Hepatocyte (in vitro differentiated cells): Measurements from ENCODE around the gene GOLT1B. TPM values are rescaled to one million over a fixed set of nuclear protein-coding genes. Genes with fewer than 3 reads are reported as not detected.
"Not testable (repeated sequence)": the region's sequence is repeated elsewhere in the genome, so short reads cannot be mapped to it uniquely, and the experiment has no call there.

Experiments used
- DNase-seq: peaks from one replicate; pipeline ENCODE4 v3.0.0-alpha.2; 2016; ENCODE audit warnings: low spot score
- H2AFZ ChIP-seq: fragments of 200-600 bp; sonication (generic); 2 replicates; pipeline ENCODE4 v1.6.0; 2016; ENCODE audit warnings: antibody characterized with exemption, mild to moderate bottlenecking
- H3K27ac ChIP-seq: fragments of 200-600 bp; sonication (generic); 2 replicates; pipeline ENCODE4 v1.5.1; 2016; ENCODE audit warnings: mild to moderate bottlenecking
- H3K27me3 ChIP-seq: fragments of 200-600 bp; sonication (generic); 2 replicates; pipeline ENCODE4 v1.6.1; 2016
- H3K36me3 ChIP-seq: fragments of 200-600 bp; sonication (generic); replicated peaks from 2 replicates; pipeline ENCODE4 v1.5.1; 2016; ENCODE audit warnings: low read depth; ENCODE audit not compliant: insufficient read depth
- H3K4me1 ChIP-seq: fragments of 200-600 bp; sonication (generic); 2 replicates; pipeline ENCODE4 v1.5.1; 2016; ENCODE audit warnings: mild to moderate bottlenecking, moderate library complexity; ENCODE audit not compliant: insufficient read depth
- H3K4me2 ChIP-seq: fragments of 200-600 bp; sonication (generic); 2 replicates; pipeline ENCODE4 v1.6.0; 2016
- H3K4me3 ChIP-seq: fragments of 200-600 bp; sonication (generic); 2 replicates; pipeline ENCODE4 v1.5.1; 2016; ENCODE audit warnings: mild to moderate bottlenecking
- H3K79me2 ChIP-seq: fragments of 200-600 bp; sonication (generic); 2 replicates; pipeline ENCODE4 v1.6.0; 2017; ENCODE audit warnings: mild to moderate bottlenecking
- H3K9me2 ChIP-seq: fragments of 200-600 bp; sonication (generic); replicated peaks from 2 replicates; pipeline ENCODE4 v1.6.0; 2017; ENCODE audit warnings: mild to moderate bottlenecking; ENCODE audit not compliant: insufficient read depth
- H3K9me3 ChIP-seq: fragments of 200-600 bp; sonication (generic); 2 replicates; pipeline ENCODE4 v1.5.1; 2016; ENCODE audit warnings: low read depth, mild to moderate bottlenecking
- H4K20me1 ChIP-seq: fragments of 200-600 bp; sonication (generic); 2 replicates; pipeline ENCODE4 v1.6.0; 2016; ENCODE audit warnings: mild to moderate bottlenecking; ENCODE audit not compliant: insufficient read depth, poor library complexity, severe bottlenecking
- CTCF ChIP-seq: fragments of 200-600 bp; sonication (generic); IDR thresholded peaks from 2 replicates; pipeline ENCODE4 v1.5.1; 2016; ENCODE audit warnings: antibody characterized with exemption, mild to moderate bottlenecking; ENCODE audit not compliant: poor library complexity
- EZH2 ChIP-seq: fragments of 200-600 bp; sonication (generic); IDR thresholded peaks from 2 replicates; pipeline ENCODE4 v1.6.1; 2016; ENCODE audit warnings: antibody characterized with exemption, mild to moderate bottlenecking, borderline replicate concordance
- EZH2phosphoT487 ChIP-seq: fragments of 200-600 bp; sonication (generic); IDR thresholded peaks from one replicate; pipeline ENCODE4 v1.6.1; 2018; ENCODE audit warnings: antibody characterized with exemption, mild to moderate bottlenecking, low read depth, moderate library complexity; ENCODE audit not compliant: unreplicated experiment, severe bottlenecking
- WGBS: methylation state at CpG from one replicate; pipeline ENCODE4 v1.1.6; 2016; ENCODE audit warnings: low lambda C conversion rate; ENCODE audit errors: missing lambda C conversion rate; 5-methylcytosine and 5-hydroxymethylcytosine counted together
- polyA plus RNA-seq: library from polyadenylated mRNA; unstranded; fragments of >200 nt; fragmentation: Nextera tagmentation; extraction: Ambion mirVana; gene quantifications from 2 replicates; pipeline ENCODE4 v1.2.1, GENCODE V29; 2016
- total RNA-seq: library from RNA; depleted of rRNA; stranded (reverse); fragments of >200 nt; gene quantifications from 2 replicates; pipeline ENCODE4 v1.2.3, GENCODE V29; 2014

GOLT1B gene
- total and polyA plus RNA-seq, 2 experiments from 2014 or later = 41.2 to 60.8 TPM

GRCh38 chr12:21459474-21459873 lies 42.1 kb upstream of the GOLT1B start:
- H3K9me2 ChIP-seq = no peaks in the 10 kb centered on the region
- H4K20me1 ChIP-seq = no peaks in the 10 kb centered on the region
- H3K27ac ChIP-seq = no peak overlapping the region
- H3K36me3 ChIP-seq = no peaks in the 10 kb centered on the region
- 90% methylated on average over 2 of the region's 2 CpGs for WGBS
- H2AFZ ChIP-seq = no peak overlapping the region
- no peak overlapping the region for H3K4me3 ChIP-seq
- DNase-seq = no peak
- H3K27me3 ChIP-seq = no peaks in the 10 kb centered on the region
- no peaks in the 10 kb centered on the region for H3K9me3 ChIP-seq
- TF ChIP-seq EZH2phosphoT487 (no peak), CTCF (no peak), EZH2 (no peak)
- no peaks in the 10 kb centered on the region for H3K4me1 ChIP-seq
- no peaks in the 10 kb centered on the region for H3K79me2 ChIP-seq
- H3K4me2 ChIP-seq = no peak overlapping the region

- H3K36me3 ChIP-seq, H3K4me1 ChIP-seq, H3K79me2 ChIP-seq, H3K9me3 ChIP-seq, H3K4me2 ChIP-seq, H3K4me3 ChIP-seq, DNase-seq, H3K27ac ChIP-seq, H2AFZ ChIP-seq, H3K27me3 ChIP-seq, H4K20me1 ChIP-seq, H3K9me2 ChIP-seq: not testable (repeated sequence)
- WGBS = 93% methylated on average over 2 of the region's 2 CpGs
Observed at GRCh38 chr12:21467334-21467733, 34.3 kb upstream of the GOLT1B start.

GRCh38 chr12:21471294-21471693 lies 30.3 kb upstream of the GOLT1B start:
- H3K36me3 ChIP-seq = no peaks in the 10 kb centered on the region

GRCh38 chr12:21472197-21472823 lies 29.3 kb upstream of the GOLT1B start:
- no peaks in the 10 kb centered on the region for H3K79me2 ChIP-seq
- H3K9me2 ChIP-seq = no peaks in the 10 kb centered on the region
- no peak overlapping the region for H3K4me3 ChIP-seq
- no peak overlapping the region for H2AFZ ChIP-seq
- H3K9me3 ChIP-seq = no peaks in the 10 kb centered on the region
- no peaks in the 10 kb centered on the region for H3K4me1 ChIP-seq
- no peaks in the 10 kb centered on the region for H3K27me3 ChIP-seq
- no peak for DNase-seq
- H3K4me2 ChIP-seq = no peak overlapping the region
- no peaks in the 10 kb centered on the region for H4K20me1 ChIP-seq
- no peak overlapping the region for H3K27ac ChIP-seq
- TF ChIP-seq EZH2 (no peak), CTCF (no peak), EZH2phosphoT487 (no peak)
- no peaks in the 10 kb centered on the region for H3K36me3 ChIP-seq
- 96% methylated on average over 7 of the region's 7 CpGs for WGBS

More at GRCh38 chr12:21471294-21471693, 30.3 kb upstream of the GOLT1B start:
- Histone ChIP-seq H3K27me3 (no peaks in the 10 kb centered on the region), H3K4me1 (no peaks in the 10 kb centered on the region), H3K27ac (no peak overlapping the region), H3K79me2 (no peaks in the 10 kb centered on the region), H3K4me3 (no peak overlapping the region), H2AFZ (no peak overlapping the region), H3K9me2 (no peaks in the 10 kb centered on the region), H3K9me3 (no peaks in the 10 kb centered on the region), H3K4me2 (no peak overlapping the region), H4K20me1 (no peaks in the 10 kb centered on the region)
- TF ChIP-seq EZH2phosphoT487 (no peak), EZH2 (no peak), CTCF (no peak)
- 83% methylated on average over 2 of the region's 2 CpGs for WGBS
- DNase-seq = no peak
